ENCODE data around the gene PLBD2. TPM values are rescaled to one million over a fixed set of nuclear protein-coding genes. Genes with fewer than 3 reads are reported as not detected.

PLBD2 gene, protein sequence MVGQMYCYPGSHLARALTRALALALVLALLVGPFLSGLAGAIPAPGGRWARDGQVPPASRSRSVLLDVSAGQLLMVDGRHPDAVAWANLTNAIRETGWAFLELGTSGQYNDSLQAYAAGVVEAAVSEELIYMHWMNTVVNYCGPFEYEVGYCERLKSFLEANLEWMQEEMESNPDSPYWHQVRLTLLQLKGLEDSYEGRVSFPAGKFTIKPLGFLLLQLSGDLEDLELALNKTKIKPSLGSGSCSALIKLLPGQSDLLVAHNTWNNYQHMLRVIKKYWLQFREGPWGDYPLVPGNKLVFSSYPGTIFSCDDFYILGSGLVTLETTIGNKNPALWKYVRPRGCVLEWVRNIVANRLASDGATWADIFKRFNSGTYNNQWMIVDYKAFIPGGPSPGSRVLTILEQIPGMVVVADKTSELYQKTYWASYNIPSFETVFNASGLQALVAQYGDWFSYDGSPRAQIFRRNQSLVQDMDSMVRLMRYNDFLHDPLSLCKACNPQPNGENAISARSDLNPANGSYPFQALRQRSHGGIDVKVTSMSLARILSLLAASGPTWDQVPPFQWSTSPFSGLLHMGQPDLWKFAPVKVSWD
- 26.6 TPM for total RNA-seq (ENCODE audit: unreplicated experiment)
- long read RNA-seq, full-length matches to known transcripts, result 1 of 2 reads
- long read RNA-seq, partial matches to known transcripts, result 0 of 2 reads
- long read RNA-seq, other reads (novel, unspliced or antisense), result 1 of 2 reads

- H3K4me1 Mint-ChIP-seq (ENCODE audit: unreplicated experiment), result peaks cover 6% of the 10 kb centered on the region
- peak; percentile 95 for DNase-seq (ENCODE audit: low spot score)
These were observed at the start of gene PLBD2 for GRCh38 chr12:113358381-113359132. Gene PLBD2 (plus strand): TSS chr12:113358587. CDS start chr12:113358601, 14 bp downstream.

GRCh38 chr12:113310489-113310888 is 47.9 kb upstream of the PLBD2 start:
- Mint-ChIP-seq H3K4me3 (ENCODE audit: unreplicated experiment) (no peak overlapping the region), H3K9me3 (ENCODE audit: unreplicated experiment) (no peaks in the 10 kb centered on the region), H3K27ac (ENCODE audit: unreplicated experiment) (no peak overlapping the region), H3K36me3 (ENCODE audit: low read depth, unreplicated experiment) (peaks cover 9% of the 10 kb centered on the region), H3K27me3 (ENCODE audit: unreplicated experiment) (no peaks in the 10 kb centered on the region), H3K4me1 (ENCODE audit: unreplicated experiment) (no peaks in the 10 kb centered on the region)
- TF ChIP-seq CTCF (IDR thresholded peaks at IDR 0.05; ENCODE audit: unreplicated experiment), result no peak
- DNase-seq (ENCODE audit: low spot score), result no peak

More at GRCh38 chr12:113358381-113359132, at the start of gene PLBD2:
- Mint-ChIP-seq H3K27ac (ENCODE audit: unreplicated experiment) (no peak within 1 kb of the TSS), H3K36me3 (ENCODE audit: low read depth, unreplicated experiment) (no peaks in the 10 kb centered on the region), H3K4me3 (ENCODE audit: unreplicated experiment) (peak within 1 kb of the TSS; percentile 89), H3K27me3 (ENCODE audit: unreplicated experiment) (peaks cover 2% of the 10 kb centered on the region), H3K9me3 (ENCODE audit: unreplicated experiment) (no peaks in the 10 kb centered on the region)
- no peak for TF ChIP-seq CTCF (IDR thresholded peaks at IDR 0.05; ENCODE audit: unreplicated experiment)

DNA sequence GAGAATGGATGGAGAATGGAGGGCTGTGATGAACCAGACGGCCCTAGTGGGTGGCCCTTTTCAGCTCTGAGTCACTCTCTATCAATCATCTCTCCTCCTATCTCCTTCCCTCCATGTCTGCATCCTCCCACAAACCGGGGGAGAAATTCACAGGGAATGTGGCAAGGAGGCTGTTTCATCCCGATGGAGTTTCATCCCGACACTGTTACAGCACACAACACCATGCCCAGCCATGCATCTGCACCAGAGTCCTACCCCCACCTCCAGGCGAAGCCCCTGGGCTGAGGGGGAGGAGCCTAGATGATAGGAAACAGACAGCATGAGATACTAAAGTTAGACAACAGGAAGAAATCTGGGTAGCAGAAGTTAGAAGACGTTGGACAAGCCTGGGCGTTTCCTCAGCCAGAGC is 44.3 kb upstream of the PLBD2 start:
- no peak for DNase-seq (ENCODE audit: low spot score)
- H3K9me3 Mint-ChIP-seq (ENCODE audit: unreplicated experiment), result no peaks in the 10 kb centered on the region
- peak overlapping the region; percentile 47 for H3K4me3 Mint-ChIP-seq (ENCODE audit: unreplicated experiment)
- TF ChIP-seq CTCF (IDR thresholded peaks at IDR 0.05; ENCODE audit: unreplicated experiment), result no peak
- no peak overlapping the region for H3K27ac Mint-ChIP-seq (ENCODE audit: unreplicated experiment)
- H3K4me1 Mint-ChIP-seq (ENCODE audit: unreplicated experiment), result no peaks in the 10 kb centered on the region
- H3K36me3 Mint-ChIP-seq (ENCODE audit: low read depth, unreplicated experiment), result peaks cover 23% of the 10 kb centered on the region
- no peaks in the 10 kb centered on the region for H3K27me3 Mint-ChIP-seq (ENCODE audit: unreplicated experiment)

DNA sequence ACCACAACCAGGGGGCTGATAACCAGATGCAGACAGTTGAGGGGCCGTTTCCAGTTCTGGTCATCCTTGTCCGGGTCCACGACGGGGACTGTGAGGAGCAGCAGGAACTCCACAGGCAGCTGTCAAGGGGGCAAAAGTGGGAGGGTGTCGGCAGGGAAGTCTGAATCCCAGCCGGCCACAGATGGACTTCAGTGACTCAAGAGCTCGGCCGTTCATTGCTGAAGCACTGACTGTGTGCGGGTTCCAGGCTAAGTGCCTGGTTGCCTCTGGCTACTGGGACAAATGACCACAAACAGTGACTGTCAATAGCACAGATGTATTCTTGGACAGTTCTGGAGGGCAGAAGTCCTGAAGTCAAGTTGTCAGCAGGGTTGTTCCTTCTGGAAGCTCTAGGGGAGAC is 43.0 kb upstream of the PLBD2 start:
- H3K27ac Mint-ChIP-seq (ENCODE audit: unreplicated experiment), result no peak overlapping the region

More for the DNA sequence above, 43.0 kb upstream of the PLBD2 start:
- DNase-seq (ENCODE audit: low spot score), result no peak
- Mint-ChIP-seq H3K9me3 (ENCODE audit: unreplicated experiment) (no peaks in the 10 kb centered on the region), H3K36me3 (ENCODE audit: low read depth, unreplicated experiment) (peaks cover 28% of the 10 kb centered on the region), H3K4me1 (ENCODE audit: unreplicated experiment) (peaks cover 4% of the 10 kb centered on the region), H3K27me3 (ENCODE audit: unreplicated experiment) (peaks cover 6% of the 10 kb centered on the region), H3K4me3 (ENCODE audit: unreplicated experiment) (no peak overlapping the region)
- no peak for TF ChIP-seq CTCF (IDR thresholded peaks at IDR 0.05; ENCODE audit: unreplicated experiment)

Data from endothelial cell (in vitro differentiated cells).